Breast epithelium (tissue), 4 donors: ENCODE results near the gene CRY2. TPM values are rescaled to one million over a fixed set of nuclear protein-coding genes. Genes with fewer than 3 reads are reported as not detected.
"Not testable (repeated sequence)": the region's sequence is repeated elsewhere in the genome, so short reads cannot be mapped to it uniquely, and the experiment has no call there.

ENCODE experiments used
- DNase-seq, 2 donors: peaks; one replicate each; pipeline ENCODE4 v3.0.0-alpha.2; 2019; ENCODE audit warnings: low spot score in 2 of 2
- H3K27ac ChIP-seq, 2 donors: fragments of 200-600 bp; sonication (generic) in 1 of 2; one replicate each; pipeline ENCODE4 v1.5.1; 2016 to 2019; ENCODE audit warnings: mild to moderate bottlenecking in 1 of 2
- H3K27me3 ChIP-seq, 2 donors: fragments of 200-600 bp; sonication (generic) in 1 of 2; one replicate each; pipeline versions ENCODE4 v1.5.1 to v1.6.0; 2017 to 2019; ENCODE audit warnings: control low read depth in 1 of 2, mild to moderate bottlenecking in 1 of 2
- H3K36me3 ChIP-seq: fragments of 200-600 bp; one replicate; pipeline ENCODE4 v1.5.1; 2019
- H3K4me1 ChIP-seq, 2 donors: fragments of 200-600 bp; sonication (generic); one replicate each; pipeline ENCODE4 v1.5.1; 2016 to 2019; ENCODE audit warnings: control low read depth in 1 of 2
- H3K4me3 ChIP-seq, 3 donors: fragments of 200-600 bp; sonication (generic); 1 replicate in 2 of 3; 2 replicates in 1 of 3; pipeline ENCODE4 v1.5.1; 2016 to 2019; ENCODE audit warnings: mild to moderate bottlenecking in 3 of 3, moderate library complexity in 2 of 3
- H3K9me3 ChIP-seq, 2 donors: fragments of 200-600 bp; sonication (generic) in 1 of 2; one replicate each; pipeline ENCODE4 v1.5.1; 2016 to 2019; ENCODE audit warnings: control low read depth in 1 of 2
- POLR2A ChIP-seq: fragments of 450-650 bp; IDR thresholded peaks from one replicate; pipeline ENCODE4 v1.6.1; 2016; ENCODE audit warnings: antibody characterized with exemption, mild to moderate bottlenecking, moderate library complexity
- POLR2AphosphoS5 ChIP-seq, 3 donors: sonication (generic); formaldehyde crosslinking; IDR thresholded peaks; one replicate each; pipeline ENCODE4 v1.6.1; 2017; ENCODE audit warnings: antibody characterized with exemption in 3 of 3
- intact Hi-C: fragments of 100-400 bp; cut with DNase I; formaldehyde crosslinking; loops from one replicate; pipeline ENCODE4 v1.15.1; 2023; ENCODE audit warnings: low total_unique reads
- total RNA-seq, 3 donors: library from RNA; depleted of rRNA; stranded (reverse); fragments of >200 nt; gene quantifications; one replicate each; pipeline ENCODE4 v1.1.0, GENCODE V29; 2016
- TF ChIP-seq, protein P1 (sequence below), 3 donors: fragments of 450-650 bp; IDR thresholded peaks; one replicate each; pipeline ENCODE4 v1.5.1; 2016 to 2017; ENCODE audit warnings: antibody characterized with exemption in 3 of 3, mild to moderate bottlenecking in 3 of 3, moderate library complexity in 3 of 3

Gene CRY2
- total RNA-seq, 3 donors from 2014 or later: 44.2 to 54.1 (median 44.3) TPM

DNA sequence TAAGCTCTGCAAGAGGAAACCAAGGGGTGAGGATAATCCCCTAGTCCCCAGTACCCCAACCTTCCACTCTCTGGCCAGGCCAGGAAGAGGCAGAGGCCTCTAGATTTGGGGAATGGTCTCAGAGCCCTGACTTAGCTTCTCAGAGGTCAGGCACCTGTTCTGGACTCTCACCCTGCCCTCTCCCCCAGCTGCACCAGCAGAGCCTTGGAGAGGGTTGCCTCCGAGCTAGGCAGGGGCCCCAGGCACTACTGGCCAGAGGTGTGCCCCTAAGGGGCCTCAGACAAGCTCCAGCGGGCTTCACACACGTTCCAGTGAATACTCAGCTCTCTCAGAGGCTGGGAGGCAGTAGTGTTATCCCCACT lies 51.8 kb downstream of the CRY2 start:
- no peak for DNase-seq
- H3K36me3 ChIP-seq: no peaks in the 10 kb centered on the region
- peak overlapping the region; percentile 52 to 84 (median 63) for H3K4me3 ChIP-seq
- H3K4me1 ChIP-seq: peaks cover 4 to 6% of the 10 kb centered on the region in 2 donors
- intact Hi-C loops: no loop called here
- no peaks in the 10 kb centered on the region for H3K27me3 ChIP-seq
- no peaks in the 10 kb centered on the region for H3K9me3 ChIP-seq
- TF ChIP-seq, protein P1, sequence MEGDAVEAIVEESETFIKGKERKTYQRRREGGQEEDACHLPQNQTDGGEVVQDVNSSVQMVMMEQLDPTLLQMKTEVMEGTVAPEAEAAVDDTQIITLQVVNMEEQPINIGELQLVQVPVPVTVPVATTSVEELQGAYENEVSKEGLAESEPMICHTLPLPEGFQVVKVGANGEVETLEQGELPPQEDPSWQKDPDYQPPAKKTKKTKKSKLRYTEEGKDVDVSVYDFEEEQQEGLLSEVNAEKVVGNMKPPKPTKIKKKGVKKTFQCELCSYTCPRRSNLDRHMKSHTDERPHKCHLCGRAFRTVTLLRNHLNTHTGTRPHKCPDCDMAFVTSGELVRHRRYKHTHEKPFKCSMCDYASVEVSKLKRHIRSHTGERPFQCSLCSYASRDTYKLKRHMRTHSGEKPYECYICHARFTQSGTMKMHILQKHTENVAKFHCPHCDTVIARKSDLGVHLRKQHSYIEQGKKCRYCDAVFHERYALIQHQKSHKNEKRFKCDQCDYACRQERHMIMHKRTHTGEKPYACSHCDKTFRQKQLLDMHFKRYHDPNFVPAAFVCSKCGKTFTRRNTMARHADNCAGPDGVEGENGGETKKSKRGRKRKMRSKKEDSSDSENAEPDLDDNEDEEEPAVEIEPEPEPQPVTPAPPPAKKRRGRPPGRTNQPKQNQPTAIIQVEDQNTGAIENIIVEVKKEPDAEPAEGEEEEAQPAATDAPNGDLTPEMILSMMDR (IDR thresholded peaks at IDR 0.05): no peak
- TF ChIP-seq POLR2A (no peak), POLR2AphosphoS5 (IDR thresholded peaks at IDR 0.05) (no peak)
- H3K27ac ChIP-seq: peak overlapping the region; percentile 68 to 84

DNA sequence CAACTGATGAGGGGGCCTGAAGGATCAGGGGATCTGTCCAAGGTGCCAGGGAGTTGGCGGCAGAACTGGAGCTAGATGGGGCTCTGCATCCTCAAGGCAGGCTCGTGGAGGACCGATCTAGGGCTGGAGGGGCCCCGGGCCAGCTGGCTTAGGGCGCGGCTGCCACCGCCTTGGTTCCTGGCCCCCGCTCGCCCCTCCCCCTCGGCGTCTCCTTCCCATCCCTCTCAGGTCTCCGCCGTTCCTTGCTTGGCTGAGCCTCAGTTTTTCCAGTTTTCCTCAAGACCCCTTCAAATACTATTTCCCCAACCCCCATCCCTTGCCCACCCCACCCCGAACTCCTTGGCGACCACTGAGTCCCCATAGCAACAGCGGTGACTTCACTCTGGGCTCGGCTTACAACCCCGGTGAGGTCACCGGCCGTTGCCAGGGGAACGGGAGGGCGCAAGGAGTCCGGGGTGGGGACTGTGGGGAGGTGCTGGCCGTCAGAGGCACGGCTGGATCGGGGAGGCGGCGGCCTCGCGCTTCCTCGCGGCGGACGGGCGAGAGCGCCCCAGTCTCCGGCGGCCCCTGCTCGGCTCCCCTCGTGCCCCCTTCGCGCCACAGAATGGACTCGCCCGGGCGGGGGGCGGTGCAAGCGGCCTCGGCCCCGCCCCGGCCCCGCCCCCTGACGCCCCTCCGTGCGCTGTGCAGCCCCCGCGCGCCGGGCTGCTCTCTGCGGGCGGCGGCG lies 52.3 kb downstream of the CRY2 start:
- intact Hi-C loops: no loop called here
- Histone ChIP-seq H3K36me3 (no peaks in the 10 kb centered on the region), H3K4me3 (peak overlapping the region; percentile 52 to 84 (median 63)), H3K4me1 (peaks cover 4 to 6% of the 10 kb centered on the region in 2 donors), H3K27ac (peak overlapping the region; percentile 68 to 84), H3K27me3 (no peaks in the 10 kb centered on the region), H3K9me3 (no peaks in the 10 kb centered on the region)
- DNase-seq: peak; percentile 67 to 76
- TF ChIP-seq POLR2AphosphoS5 (IDR thresholded peaks at IDR 0.05): peak in 1 of 3 donors; percentile 52
- TF ChIP-seq, protein P1 (IDR thresholded peaks at IDR 0.05): no peak

DNA sequence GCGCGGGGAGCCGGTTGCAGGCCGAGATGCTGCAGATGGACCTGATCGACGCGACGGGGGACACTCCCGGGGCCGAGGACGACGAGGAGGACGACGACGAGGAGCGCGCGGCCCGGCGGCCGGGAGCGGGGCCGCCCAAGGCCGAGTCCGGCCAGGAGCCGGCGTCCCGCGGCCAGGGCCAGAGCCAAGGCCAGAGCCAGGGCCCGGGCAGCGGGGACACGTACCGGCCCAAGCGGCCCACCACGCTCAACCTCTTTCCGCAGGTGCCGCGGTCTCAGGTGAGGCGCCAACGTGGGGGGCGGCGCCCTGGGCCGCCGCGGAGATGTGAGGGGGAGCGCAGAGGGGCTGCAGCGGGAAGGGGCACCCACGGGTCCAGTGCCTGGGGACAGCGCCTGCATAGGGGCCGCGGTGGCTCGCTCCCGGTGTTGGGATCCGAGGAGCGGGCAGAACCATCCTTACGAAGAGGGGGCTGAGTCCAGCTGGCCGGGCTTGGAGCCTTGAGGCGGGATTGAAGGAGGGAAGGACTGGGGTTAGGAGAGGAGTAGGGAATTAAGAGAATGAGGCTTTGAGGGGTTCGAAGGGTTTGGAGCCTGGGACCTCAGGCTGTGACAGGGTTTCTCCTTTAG lies 53.0 kb downstream of the CRY2 start:
- H3K27ac ChIP-seq: peak overlapping the region; percentile 68 to 84
- H3K4me1 ChIP-seq, intact Hi-C loops, H3K9me3 ChIP-seq, H3K36me3 ChIP-seq, DNase-seq, H3K27me3 ChIP-seq: not testable (repeated sequence)
- H3K4me3 ChIP-seq: peak overlapping the region; percentile 52 to 84 (median 63)

DNA sequence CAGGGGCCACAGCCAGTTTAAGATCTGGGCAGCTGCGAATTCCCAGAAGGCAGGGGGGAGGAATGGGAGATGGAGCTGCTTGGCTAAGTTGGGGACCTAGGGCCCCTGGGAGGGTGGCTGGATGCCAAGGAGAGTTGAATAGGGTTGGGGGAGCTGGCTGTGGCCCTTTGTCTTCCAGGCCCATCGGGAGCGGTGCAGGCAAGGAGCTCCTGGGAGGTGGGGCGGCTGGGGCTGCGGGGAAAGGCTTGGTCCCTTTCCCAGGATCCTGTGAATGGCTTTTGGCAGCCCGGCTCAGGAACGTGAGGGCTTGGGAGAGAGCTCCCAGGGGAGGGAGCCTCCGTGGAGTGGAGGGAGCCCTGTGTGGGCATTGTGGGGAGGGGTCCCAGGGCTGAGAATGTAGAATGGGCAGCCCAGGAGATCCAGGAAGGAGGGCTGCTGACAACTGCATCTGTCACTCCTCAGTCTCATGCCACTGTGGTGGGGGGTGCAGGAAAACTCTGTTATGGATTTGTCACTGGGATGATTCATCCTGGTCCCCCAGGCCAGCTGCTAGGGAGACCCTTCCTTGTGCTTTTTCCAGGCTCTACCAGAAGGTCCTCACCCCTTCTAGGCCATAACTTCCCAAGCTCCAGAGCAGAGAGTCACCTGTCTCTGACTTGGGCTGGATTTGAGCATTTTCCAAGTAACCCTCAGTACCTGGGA lies 53.8 kb downstream of the CRY2 start:
- TF ChIP-seq, protein P1 (IDR thresholded peaks at IDR 0.05): no peak
- TF ChIP-seq POLR2A: no peak
- TF ChIP-seq POLR2AphosphoS5 (IDR thresholded peaks at IDR 0.05): no peak
- Histone ChIP-seq H3K9me3 (no peaks in the 10 kb centered on the region), H3K36me3 (no peaks in the 10 kb centered on the region), H3K4me1 (peaks cover 4 to 6% of the 10 kb centered on the region in 2 donors), H3K4me3 (peak overlapping the region; percentile 52 to 84 (median 63)), H3K27ac (peak overlapping the region; percentile 23 to 36), H3K27me3 (no peaks in the 10 kb centered on the region)
- intact Hi-C loops: no loop called here
- DNase-seq: no peak

DNA sequence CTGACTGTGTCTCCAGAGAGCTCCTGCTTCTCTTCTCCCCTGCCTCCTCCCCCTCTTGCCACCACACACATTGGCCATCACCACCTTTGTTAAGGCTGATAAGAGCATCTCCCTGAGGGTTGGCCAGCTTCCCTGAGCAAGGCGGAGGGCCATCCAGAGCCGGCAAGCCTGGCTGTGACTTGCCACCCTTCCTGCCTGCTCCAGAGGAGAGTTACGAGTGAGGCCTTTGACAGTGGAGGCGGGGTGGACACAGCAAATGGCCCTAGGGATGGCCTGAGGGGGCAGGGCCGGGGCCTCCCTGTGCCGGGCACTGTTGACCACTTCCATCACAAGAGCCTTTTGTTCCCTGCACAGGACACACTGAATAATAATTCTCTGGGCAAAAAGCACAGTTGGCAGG lies 54.4 kb downstream of the CRY2 start:
- H3K9me3 ChIP-seq: no peaks in the 10 kb centered on the region
- DNase-seq: no peak
- H3K27ac ChIP-seq: no peak overlapping the region
- TF ChIP-seq POLR2AphosphoS5 (IDR thresholded peaks at IDR 0.05): no peak
- H3K4me1 ChIP-seq: peaks cover 4 to 6% of the 10 kb centered on the region in 2 donors
- intact Hi-C loops: no loop called here
- H3K4me3 ChIP-seq: no peak overlapping the region
- H3K36me3 ChIP-seq: no peaks in the 10 kb centered on the region
- no peaks in the 10 kb centered on the region for H3K27me3 ChIP-seq
